HepG2 (cell line): ENCODE measurements around the gene LHFPL6. TPM values are rescaled to one million over a fixed set of nuclear protein-coding genes. Genes with fewer than 3 reads are reported as not detected.

ENCODE experiments used
- ATAC-seq: fragments of 200-7000 bp; cut with Tn5 transposase; 3 replicates; pipeline ENCODE4 v1.9.1; 2020; ENCODE audit warnings: mild to moderate bottlenecking, moderate library complexity
- BruUV-seq: library from RNA; stranded (reverse); fragments of 400-500 nt; replicated peaks from 2 replicates; lab custom pipeline; 2021; lab: Mats Ljungman, UMichigan
- CTCF ChIA-PET: fragments of 300-600 bp; formaldehyde crosslinking; extraction: SDS; loops from one replicate; lab custom pipeline; 2021; ENCODE audit warnings: low total read pairs, inconsistent platforms, low intra/inter-chr PET ratio; lab: Yijun Ruan, JAX
- POLR2A ChIA-PET: fragments of 350-600 bp; sonication (Branson Sonifier 250); formaldehyde crosslinking; loops from one replicate; lab custom pipeline; 2020; ENCODE audit warnings: antibody characterized with exemption, inconsistent platforms; lab: Yijun Ruan, JAX
- DNase-seq: peaks from one replicate; pipeline ENCODE4 v3.0.0-alpha.2; 2015; ENCODE audit warnings: low spot score
- FAIRE-seq: peaks from 3 replicates; lab custom pipeline; 2011; peaks lifted over from hg19 to GRCh38; lab: Jason Lieb, UNC
- H2AFZ ChIP-seq: one replicate; pipeline ENCODE4 v1.6.1; 2011; ENCODE audit warnings: low read length, inconsistent platforms
- H3K27ac ChIP-seq: fragments of 300-600 bp; 3 replicates; pipeline ENCODE4 v1.8.0; 2011; ENCODE audit warnings: mixed run types, mild to moderate bottlenecking, mixed read lengths, low read length, inconsistent platforms; ENCODE audit not compliant: insufficient read depth; ENCODE audit errors: extremely low read length
- H3K27me3 ChIP-seq, 2 experiments: fragments of 200-600 bp in 1 of 2; 2 replicates in 1 of 2; 3 replicates in 1 of 2; pipeline versions ENCODE4 v1.6.0 to v1.8.0; 2011; ENCODE audit warnings: low read length in 2 of 2, mild to moderate bottlenecking in 2 of 2, moderate library complexity in 2 of 2, inconsistent platforms in 1 of 2; ENCODE audit not compliant: insufficient read depth in 2 of 2, control insufficient read depth in 1 of 2
- H3K36me3 ChIP-seq, 2 experiments: fragments of 200-600 bp in 1 of 2; replicated peaks in 1 of 2; 2 replicates in 1 of 2; 3 replicates in 1 of 2; pipeline versions ENCODE4 v1.5.1 to v1.8.0; 2011; ENCODE audit warnings: low read length in 2 of 2, inconsistent platforms in 1 of 2; ENCODE audit not compliant: insufficient read depth in 2 of 2, control insufficient read depth in 1 of 2
- H3K4me1 ChIP-seq: 2 replicates; pipeline ENCODE4 v1.5.1; 2012; ENCODE audit warnings: low read length, inconsistent platforms; ENCODE audit not compliant: insufficient read depth
- H3K4me2 ChIP-seq: 2 replicates; pipeline ENCODE4 v1.6.0; 2011; ENCODE audit warnings: low read depth, low read length, inconsistent platforms
- H3K4me3 ChIP-seq, 3 experiments: fragments of 200-600 bp in 1 of 3; sonication (generic), shearing (Covaris generic) in 1 of 3; replicated peaks in 1 of 3; 2 replicates each; pipeline ENCODE4 v1.5.1; 2011 to 2016; ENCODE audit warnings: low read length in 3 of 3, inconsistent platforms in 2 of 3, low read depth in 2 of 3, mild to moderate bottlenecking in 2 of 3, control low read depth in 1 of 3, mixed read lengths in 1 of 3; ENCODE audit not compliant: insufficient read depth in 1 of 3
- H3K79me2 ChIP-seq: one replicate; pipeline ENCODE4 v1.6.1; 2011; ENCODE audit warnings: low read length, inconsistent platforms; ENCODE audit not compliant: insufficient read depth
- H3K9ac ChIP-seq: 2 replicates; pipeline ENCODE4 v1.6.0; 2011; ENCODE audit warnings: mild to moderate bottlenecking, low read depth, low read length, inconsistent platforms; ENCODE audit not compliant: insufficient read depth
- H3K9me3 ChIP-seq: 2 replicates; pipeline ENCODE4 v1.5.1; 2012; ENCODE audit warnings: mild to moderate bottlenecking, low read length
- H4K20me1 ChIP-seq: 2 replicates; pipeline ENCODE4 v1.6.0; 2011; ENCODE audit warnings: inconsistent platforms, mild to moderate bottlenecking, low read length, moderate library complexity; ENCODE audit not compliant: insufficient read depth
- ATF3 ChIP-seq: sonication (generic); formaldehyde crosslinking; IDR thresholded peaks from 2 replicates; pipeline ENCODE4 v1.4.0; 2020; ENCODE audit warnings: missing genetic modification reagents
- E2F1 ChIP-seq: sonication (generic); formaldehyde crosslinking; IDR thresholded peaks from 2 replicates; pipeline ENCODE4 v1.5.0; 2020; ENCODE audit warnings: missing genetic modification reagents
- GRHL1 ChIP-seq: sonication (generic); formaldehyde crosslinking; conservative IDR thresholded peaks from 2 replicates; pipeline ENCODE4 v1.8.0; 2022; ENCODE audit warnings: missing genetic modification reagents
- MLXIP ChIP-seq: sonication (generic); formaldehyde crosslinking; IDR thresholded peaks from 2 replicates; pipeline ENCODE4 v1.9.0; 2021; ENCODE audit warnings: missing genetic modification reagents, borderline replicate concordance
- NR1H2 ChIP-seq: sonication (generic); formaldehyde crosslinking; IDR thresholded peaks from 2 replicates; pipeline ENCODE4 v1.8.1; 2022; ENCODE audit warnings: low read depth, missing genetic modification reagents, borderline replicate concordance
- RXRA ChIP-seq: sonication (generic); formaldehyde crosslinking; IDR thresholded peaks from 2 replicates; pipeline ENCODE4 v1.5.1; 2020; ENCODE audit warnings: missing genetic modification reagents
- SRSF1 ChIP-seq: fragments of 200-400 bp; formaldehyde crosslinking; optimal IDR thresholded peaks from 2 replicates; pipeline ENCODE3; 2017; ENCODE audit warnings: mild to moderate bottlenecking, low read depth, low read length, moderate library complexity
- SRY ChIP-seq: sonication (generic); formaldehyde crosslinking; IDR thresholded peaks from 2 replicates; pipeline ENCODE4 v1.8.0; 2022; ENCODE audit warnings: mild to moderate bottlenecking, missing genetic modification reagents
- ZNF121 ChIP-seq: sonication (generic); formaldehyde crosslinking; IDR thresholded peaks from 2 replicates; pipeline ENCODE4 v1.5.0; 2020; ENCODE audit warnings: mild to moderate bottlenecking, missing genetic modification reagents
- ZNF329 ChIP-seq: sonication (generic); formaldehyde crosslinking; IDR thresholded peaks from 2 replicates; pipeline ENCODE4 v1.9.0; 2021; ENCODE audit warnings: low read depth, mild to moderate bottlenecking, missing genetic modification reagents
- ZNF331 ChIP-seq: sonication (generic); formaldehyde crosslinking; IDR thresholded peaks from 2 replicates; pipeline ENCODE4 v1.4.0; 2020; ENCODE audit warnings: missing genetic modification reagents
- ZNF792 ChIP-seq: IDR thresholded peaks from 2 replicates; pipeline ENCODE4 v1.6.1; 2016
- ZNF878 ChIP-seq: sonication (generic); formaldehyde crosslinking; IDR thresholded peaks from 2 replicates; pipeline ENCODE4 v1.8.1; 2023; ENCODE audit warnings: mild to moderate bottlenecking, missing genetic modification reagents, moderate library complexity
- WGBS: methylation state at CpG from one replicate; pipeline ENCODE4 v1.1.6; 2017; ENCODE audit warnings: low lambda C conversion rate; 5-methylcytosine and 5-hydroxymethylcytosine counted together
- in situ Hi-C: cut with HindIII; loops from 2 replicates; pipeline ENCODE4 v1.10.0; 2017; ENCODE audit warnings: low pct_unique_long_range_greater_than_20kb; ENCODE audit not compliant: extremely low pct_ligation_motif_present
- intact Hi-C: fragments of 100-400 bp; cut with micrococcal nuclease; formaldehyde crosslinking; loops from one replicate; pipeline ENCODE4 v1.10.0; 2022; ENCODE audit not compliant: unreplicated experiment
- polyA plus RNA-seq, 8 experiments: library from polyadenylated mRNA; depleted of rRNA in 3 of 8; stranded (reverse) in 7 of 8; unstranded in 1 of 8; fragments of >200 nt; fragmentation: Illumina TruSeq in 4 of 8; extraction: Trizol in 4 of 8; gene quantifications; 2 replicates each; pipeline versions ENCODE4 v1.2.1 to v1.2.3, GENCODE V29; 2011 to 2016; ENCODE audit warnings: low read depth in 4 of 8, missing spikeins in 1 of 8, mixed read lengths in 1 of 8; ENCODE audit not compliant: insufficient read depth in 1 of 8
- total RNA-seq, 5 experiments: library from RNA; depleted of rRNA; stranded (reverse); fragments of >200 nt; fragmentation: Illumina TruSeq; extraction: Trizol; gene quantifications; 2 replicates each; pipeline ENCODE4 v1.2.3, GENCODE V29; 2016; ENCODE audit warnings: low read depth in 1 of 5

LHFPL6 gene
- total and polyA plus RNA-seq, 2 of the 13 experiments (the other 11 are each of a cell fraction or from before 2014, with no cell fraction given): not detected

GRCh38 chr13:39599842-39600241, 3.2 kb downstream of the LHFPL6 start:
- no peaks in the 10 kb centered on the region for H3K9me3 ChIP-seq
- H3K27ac ChIP-seq: no peak overlapping the region
- no peaks in the 10 kb centered on the region for H3K36me3 ChIP-seq
- H3K79me2 ChIP-seq: no peaks in the 10 kb centered on the region
- FAIRE-seq (no peak), ATAC-seq (no peak), DNase-seq (no peak)
- H3K27me3 ChIP-seq: peaks cover 4 to 43% of the 10 kb centered on the region in 2 experiments; a peak in 4 of 5 replicates
- H3K4me3 ChIP-seq: no peak overlapping the region
- H3K4me2 ChIP-seq: no peak overlapping the region
- ChIA-PET POLR2A (no interaction called here), CTCF (no interaction called here)
- no peaks in the 10 kb centered on the region for H4K20me1 ChIP-seq
- no peak overlapping the region for H2AFZ ChIP-seq
- no TSS peak for BruUV-seq
- WGBS: 0% methylated on average over 1 of the region's 1 CpG
- TF ChIP-seq GRHL1 (CRISPR knock-in tag) (no peak), ZNF878 (no peak), MLXIP (no peak), ZNF331 (CRISPR knock-in tag) (no peak), RXRA (no peak), ATF3 (CRISPR knock-in tag) (no peak), NR1H2 (CRISPR knock-in tag) (no peak), SRY (no peak), ZNF121 (CRISPR knock-in tag) (no peak), E2F1 (CRISPR knock-in tag) (no peak), SRSF1 (no peak), ZNF329 (no peak), ZNF792 (CRISPR knock-in tag) (no peak)
- H3K9ac ChIP-seq: no peak overlapping the region
- in situ Hi-C loops: loop anchor here (25.0 kb wide), 3 partner anchors 338 to 638 kb away; no protein-coding TSS in a partner anchor
- intact Hi-C loops: no loop called here
- peaks cover 6% of the 10 kb centered on the region for H3K4me1 ChIP-seq
